Hippocampal formation (tissue), 2 donors: ENCODE data around the gene SEPHS1.
"Not testable (repeated sequence)": the region's sequence is repeated elsewhere in the genome, so short reads cannot be mapped to it uniquely, and the experiment has no call there.

Source experiments
- DNase-seq, 2 donors: peaks; one replicate each; lab custom pipeline; 2025; lab: John Stamatoyannopoulos, UW

Gene SEPHS1

DNA sequence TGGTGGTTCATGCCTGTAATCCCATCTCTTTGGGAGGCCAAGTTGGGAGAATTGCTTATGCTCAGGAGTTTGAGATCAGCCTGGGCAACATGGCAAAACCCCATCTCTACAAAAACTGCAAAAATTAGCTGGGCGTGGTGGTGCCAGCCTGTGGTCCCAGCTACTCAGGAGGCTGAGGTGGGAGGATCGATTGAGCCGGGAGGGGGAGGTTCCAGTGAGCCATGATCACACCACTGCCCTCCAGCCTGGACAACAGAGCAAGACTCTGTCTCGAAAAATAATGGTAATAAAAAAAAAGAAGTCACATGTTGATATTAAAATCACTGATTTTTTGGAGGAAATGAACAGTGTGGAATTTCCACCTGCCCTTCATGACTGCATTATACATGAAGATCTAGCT, 64.0 kb downstream of the SEPHS1 start:
- DNase-seq: no peak

DNA sequence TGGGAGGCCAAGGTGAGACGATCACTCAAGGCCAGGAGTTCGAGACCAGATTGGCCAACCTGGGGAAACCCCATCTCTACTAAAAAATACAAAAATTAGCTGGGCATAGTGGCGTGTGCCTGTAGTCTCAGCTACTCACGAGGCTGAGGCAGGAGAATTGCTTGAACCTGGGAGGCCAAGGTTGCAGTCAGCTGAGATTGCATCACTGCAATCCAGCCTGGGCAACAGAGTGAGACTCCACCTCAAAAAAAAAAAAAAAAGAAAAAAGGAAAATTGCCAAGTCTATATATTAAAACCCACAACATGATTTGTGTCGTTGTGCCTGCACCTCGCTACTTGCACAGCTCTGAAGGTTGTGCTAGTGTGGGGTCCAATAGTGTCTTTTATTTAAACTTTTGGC, 65.7 kb downstream of the SEPHS1 start:
- not testable (repeated sequence) for DNase-seq

DNA sequence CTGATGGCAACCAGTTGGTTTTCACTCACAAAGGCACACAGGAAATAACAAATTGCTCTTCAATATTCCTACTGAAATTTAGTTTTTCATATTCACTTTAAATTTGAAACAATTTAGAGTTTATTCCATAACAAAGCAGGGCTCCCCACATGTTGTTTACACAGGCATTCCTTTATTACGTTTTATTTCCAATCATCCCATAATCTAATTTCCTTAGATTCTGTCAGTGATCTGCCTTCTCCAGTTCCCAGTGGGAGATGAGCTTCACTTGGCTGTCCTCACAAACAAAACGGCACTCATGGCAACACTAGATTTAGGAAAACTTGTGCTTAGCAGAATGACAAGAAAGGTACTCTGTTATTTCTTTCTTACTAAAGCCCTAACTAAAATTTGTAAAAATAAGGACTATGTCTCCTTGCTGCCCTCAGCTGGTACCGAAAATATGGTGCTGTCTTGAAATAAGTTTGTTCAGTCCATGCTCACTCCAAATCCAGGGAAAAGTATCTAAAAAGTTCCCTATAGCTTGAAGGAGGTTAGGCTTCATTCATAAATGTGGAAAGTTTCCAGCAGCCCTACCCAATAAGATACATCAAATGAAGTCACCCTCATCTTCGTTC, 71.2 kb downstream of the SEPHS1 start:
- peak in 1 of 2 donors; percentile 35 for DNase-seq

DNA sequence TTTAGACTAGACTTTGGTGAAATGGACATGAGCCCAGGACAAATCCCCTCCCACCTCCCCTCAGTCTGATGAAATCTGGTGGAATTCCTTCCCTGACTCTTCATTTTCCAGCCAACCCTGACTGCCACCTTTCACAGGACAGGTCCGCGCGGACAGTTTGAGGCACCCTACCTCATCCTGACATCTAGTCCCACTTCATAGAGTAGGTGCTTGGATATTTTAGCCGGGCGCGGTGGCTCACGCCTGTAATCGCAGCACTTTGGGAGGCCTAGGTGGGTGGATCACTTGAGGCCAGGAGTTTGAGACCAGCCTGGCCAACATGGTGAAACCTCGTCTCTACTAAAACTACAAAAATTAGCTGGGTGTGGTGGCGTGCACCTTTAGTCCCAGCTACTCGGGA, 71.9 kb downstream of the SEPHS1 start:
- DNase-seq: not testable (repeated sequence)

DNA sequence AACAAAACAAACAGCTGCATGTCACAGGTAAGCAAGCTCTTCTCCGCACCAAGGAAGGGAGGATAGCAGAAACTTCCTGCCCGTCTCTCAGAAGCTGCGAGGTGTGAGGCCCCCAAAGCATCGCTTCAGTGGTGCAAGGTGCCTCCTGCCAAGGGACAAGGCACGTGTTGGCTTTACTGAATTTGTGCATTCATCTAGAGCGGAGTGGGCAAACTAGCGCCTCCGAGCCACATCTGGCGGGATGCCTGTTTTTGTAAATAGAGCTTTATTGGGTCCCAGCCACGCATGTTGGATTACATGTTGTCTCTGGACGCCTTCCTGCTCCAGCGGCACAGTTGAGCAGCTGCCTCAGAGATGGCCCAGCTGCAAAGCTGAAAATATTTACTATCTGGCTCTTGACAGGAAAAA, 75.9 kb downstream of the SEPHS1 start:
- DNase-seq: peak; percentile 67 to 74

DNA sequence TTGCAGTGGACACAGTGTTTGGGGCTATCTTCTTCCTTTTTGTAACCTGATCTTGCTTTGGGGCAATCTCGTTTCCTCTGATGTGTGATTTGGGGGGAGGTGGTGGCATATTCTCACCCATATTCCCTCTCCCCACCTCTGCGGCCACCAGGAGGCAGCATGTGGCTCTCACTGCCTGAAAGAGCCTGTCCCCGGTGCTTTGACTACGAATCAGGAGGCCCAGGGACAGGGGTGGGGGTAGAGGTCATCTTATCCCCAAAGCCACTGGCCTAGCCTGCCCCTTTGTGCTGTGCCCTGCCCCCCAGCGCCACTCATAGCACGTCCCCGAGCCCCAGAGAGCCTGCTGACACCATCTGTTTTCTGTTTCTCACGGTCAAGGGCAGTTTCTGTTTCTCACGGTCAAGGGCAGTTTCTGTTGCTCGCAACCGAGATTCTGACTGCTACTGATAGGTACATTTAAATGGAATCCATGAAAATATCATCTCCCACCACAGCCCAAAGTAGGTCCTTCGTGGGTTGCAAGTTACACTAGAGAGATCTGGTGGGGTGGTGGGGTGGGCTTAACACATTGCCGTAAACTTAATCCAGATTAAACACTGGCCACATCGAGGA, 76.4 kb downstream of the SEPHS1 start:
- no peak for DNase-seq

DNA sequence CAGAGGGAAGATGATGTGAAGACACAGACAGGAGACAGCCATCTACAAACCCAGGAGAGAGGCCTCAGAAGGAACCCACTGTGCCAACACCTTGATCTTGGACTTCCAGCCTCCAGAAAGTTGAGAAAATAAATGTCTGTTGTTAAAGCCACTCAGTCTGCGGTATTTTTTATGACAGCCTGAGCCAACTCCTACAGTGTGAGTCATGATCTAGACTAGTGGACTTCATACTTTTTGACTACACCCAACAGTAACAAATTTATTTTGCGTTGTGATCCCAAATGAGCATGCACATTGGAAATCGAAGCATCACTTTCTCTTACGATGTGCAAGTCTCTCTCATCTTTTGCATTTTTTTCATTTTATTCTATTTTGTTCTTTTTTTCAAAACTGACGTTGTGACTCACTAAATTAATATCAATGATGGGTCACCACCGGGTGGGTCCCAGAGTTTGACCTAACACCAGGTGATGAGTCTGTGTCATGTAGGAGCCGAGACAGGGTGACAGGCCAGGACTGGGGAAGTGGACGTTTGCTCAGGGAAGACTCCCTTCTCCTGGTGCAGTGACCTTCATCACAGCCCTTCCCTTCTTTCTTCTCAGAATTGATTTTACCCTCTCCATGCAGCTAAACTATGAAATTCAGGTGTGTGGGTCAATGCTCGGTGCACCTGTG, 77.1 kb downstream of the SEPHS1 start:
- DNase-seq: no peak

DNA sequence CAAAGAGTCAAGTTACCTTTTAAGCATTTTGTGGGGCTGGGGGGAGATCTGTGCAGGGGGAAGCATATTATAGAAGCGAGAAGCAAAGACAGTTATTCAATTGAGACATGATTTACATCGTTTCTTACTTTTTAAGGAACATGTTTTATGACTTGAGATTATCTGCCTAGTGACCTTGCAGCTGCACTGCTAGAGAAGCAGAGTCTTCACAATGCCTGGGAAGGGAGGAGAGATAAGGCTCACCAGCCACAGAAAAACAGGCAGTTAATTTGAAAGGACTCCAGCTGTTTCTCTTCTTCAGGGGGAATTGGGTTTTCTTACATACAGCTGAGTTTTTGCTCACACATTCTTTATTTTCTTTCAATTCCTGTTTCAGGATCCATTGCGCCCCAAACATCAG, 79.3 kb downstream of the SEPHS1 start:
- no peak for DNase-seq

DNA sequence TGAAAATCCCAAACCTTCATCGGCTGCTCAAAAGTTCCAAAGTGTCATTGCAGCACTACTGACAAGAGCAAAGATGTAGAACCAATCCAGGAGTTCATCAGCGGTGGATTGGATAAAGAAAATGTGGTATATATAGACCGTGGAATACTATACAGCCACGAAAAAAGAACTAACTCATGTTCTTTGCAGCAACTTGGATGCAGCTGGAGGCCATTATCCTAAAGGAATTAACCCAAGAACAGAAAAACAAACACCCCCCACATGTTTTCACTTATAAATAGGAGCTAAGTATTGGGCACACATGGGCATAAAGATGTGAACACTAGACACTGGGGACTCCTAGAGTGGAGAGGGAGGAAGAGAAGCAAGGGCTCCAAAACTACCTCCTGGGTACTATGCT, 79.8 kb downstream of the SEPHS1 start:
- no peak for DNase-seq
